Breast epithelium (tissue), 3 donors: Measurements from ENCODE around the gene HSPG2.

Source experiments
- POLR2AphosphoS5 ChIP-seq, 3 donors: sonication (generic); formaldehyde crosslinking; IDR thresholded peaks; one replicate each; pipeline ENCODE4 v1.6.1; 2017; ENCODE audit warnings: antibody characterized with exemption in 3 of 3
- TF ChIP-seq, protein P1 (sequence below), 3 donors: fragments of 450-650 bp; IDR thresholded peaks; one replicate each; pipeline ENCODE4 v1.5.1; 2016 to 2017; ENCODE audit warnings: antibody characterized with exemption in 3 of 3, mild to moderate bottlenecking in 3 of 3, moderate library complexity in 3 of 3

DNA sequence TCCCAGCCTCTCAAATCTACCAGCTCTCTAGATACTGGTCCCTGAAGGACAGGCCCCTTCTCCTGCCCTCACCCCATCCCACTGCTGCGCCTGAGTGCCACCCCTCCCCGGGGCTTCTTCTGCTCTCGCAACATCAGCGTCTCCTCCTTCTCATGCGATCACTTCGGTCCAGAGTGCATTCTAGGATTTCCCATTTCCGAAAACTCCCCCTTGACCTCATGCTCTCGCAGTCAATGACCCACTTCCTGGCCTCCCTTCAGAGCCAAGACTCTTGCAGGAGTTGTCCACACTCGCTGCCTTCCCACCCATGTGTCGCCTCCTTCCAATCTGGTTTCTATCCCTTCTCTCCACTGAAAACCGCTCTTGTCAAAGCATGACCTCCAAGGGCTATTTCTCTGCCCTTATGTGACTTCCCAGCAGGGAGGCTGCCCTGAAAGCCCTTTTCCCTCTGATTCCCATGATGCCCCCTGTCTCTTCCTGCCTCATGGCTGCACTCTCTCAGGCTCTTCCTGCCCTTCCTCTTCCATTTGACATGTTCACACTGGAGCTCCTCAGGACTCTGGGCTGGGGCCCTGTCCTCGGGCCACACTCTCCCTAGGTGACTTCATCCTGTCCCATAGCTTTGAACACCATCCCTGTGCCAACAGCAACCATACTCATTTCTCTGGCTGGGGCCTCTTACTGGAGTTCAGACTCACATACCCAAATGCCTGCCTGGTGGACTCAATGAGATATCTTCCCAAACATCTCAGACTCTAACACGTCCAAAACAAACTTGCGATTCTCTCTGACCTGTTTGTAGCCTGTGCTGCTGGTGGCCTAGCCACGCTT is 79.1 kb downstream of the HSPG2 start:
- TF ChIP-seq, protein P1, sequence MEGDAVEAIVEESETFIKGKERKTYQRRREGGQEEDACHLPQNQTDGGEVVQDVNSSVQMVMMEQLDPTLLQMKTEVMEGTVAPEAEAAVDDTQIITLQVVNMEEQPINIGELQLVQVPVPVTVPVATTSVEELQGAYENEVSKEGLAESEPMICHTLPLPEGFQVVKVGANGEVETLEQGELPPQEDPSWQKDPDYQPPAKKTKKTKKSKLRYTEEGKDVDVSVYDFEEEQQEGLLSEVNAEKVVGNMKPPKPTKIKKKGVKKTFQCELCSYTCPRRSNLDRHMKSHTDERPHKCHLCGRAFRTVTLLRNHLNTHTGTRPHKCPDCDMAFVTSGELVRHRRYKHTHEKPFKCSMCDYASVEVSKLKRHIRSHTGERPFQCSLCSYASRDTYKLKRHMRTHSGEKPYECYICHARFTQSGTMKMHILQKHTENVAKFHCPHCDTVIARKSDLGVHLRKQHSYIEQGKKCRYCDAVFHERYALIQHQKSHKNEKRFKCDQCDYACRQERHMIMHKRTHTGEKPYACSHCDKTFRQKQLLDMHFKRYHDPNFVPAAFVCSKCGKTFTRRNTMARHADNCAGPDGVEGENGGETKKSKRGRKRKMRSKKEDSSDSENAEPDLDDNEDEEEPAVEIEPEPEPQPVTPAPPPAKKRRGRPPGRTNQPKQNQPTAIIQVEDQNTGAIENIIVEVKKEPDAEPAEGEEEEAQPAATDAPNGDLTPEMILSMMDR (IDR thresholded peaks at IDR 0.05), result no peak
- no peak for TF ChIP-seq POLR2AphosphoS5 (IDR thresholded peaks at IDR 0.05)
